Stimulated activated CD4-positive, alpha-beta T cell treated with anti-CD3 and anti-CD28 coated beads, Interleukin-15, amount 100 ng/mL, for 24 hours (primary cell): ENCODE measurements around the gene CC2D2A.

ENCODE experiments used
- DNase-seq: peaks from one replicate; pipeline ENCODE4 v3.0.0-alpha.2; 2020

Gene CC2D2A

DNA sequence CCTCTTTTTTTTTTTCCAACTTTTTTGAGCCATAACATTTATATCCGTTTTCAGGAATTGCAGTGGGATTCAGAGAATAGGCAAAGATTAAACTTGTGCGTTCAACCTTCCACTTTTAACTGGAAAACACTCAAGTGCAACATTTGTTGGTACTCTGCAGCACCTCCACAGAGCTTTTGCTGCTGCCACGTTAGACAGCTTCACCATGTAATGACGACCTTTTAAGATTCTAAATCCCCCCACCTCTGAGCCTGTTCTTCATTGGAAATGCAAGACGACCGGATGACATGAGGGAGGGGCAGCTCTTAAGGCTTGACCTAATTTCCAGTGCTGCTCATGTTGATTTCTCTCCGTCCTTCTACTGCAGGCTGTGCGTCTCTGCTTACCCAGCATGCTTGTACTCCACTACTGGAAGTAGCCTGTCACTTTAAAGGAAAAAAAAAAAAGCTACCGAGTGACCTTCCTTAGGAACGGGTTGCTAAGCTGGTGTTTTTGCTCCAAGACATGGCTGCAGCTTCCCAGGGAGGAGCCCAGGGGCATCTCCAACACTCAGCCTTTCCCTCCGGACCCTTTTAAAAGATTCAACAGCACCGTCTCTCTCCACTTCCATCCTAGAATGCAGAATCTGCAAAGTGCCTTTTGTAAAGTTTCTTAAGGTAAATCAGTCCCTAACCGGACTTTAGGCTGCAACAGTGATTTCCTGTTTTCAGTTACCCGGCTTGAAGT lies at the start of gene CC2D2A:
Gene CC2D2A (plus strand): TSS at position 481 of the 726 bp plus-strand sequence. CDS start 6,051 bp downstream, outside the sequence.
- DNase-seq, result no peak

DNA sequence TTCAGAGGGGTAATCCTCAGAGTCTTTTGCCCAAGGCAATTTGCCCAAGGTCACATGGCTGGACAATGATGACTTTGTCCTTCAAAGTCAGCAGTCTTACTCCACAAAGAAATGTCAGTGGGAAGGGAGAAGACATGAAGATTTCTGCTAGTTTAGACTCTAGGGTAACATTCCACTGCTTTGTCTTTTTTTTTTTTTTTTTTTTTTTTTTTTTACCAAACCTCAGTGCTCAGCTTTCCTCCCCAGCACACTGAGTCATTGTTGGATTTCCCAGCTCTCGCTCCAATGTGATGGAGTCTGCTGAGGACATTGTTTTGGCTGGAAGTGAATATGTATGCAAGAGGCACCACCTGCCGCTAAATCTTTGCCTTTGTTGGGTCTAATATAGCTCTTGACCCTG lies 49.0 kb upstream of the CC2D2A start:
- DNase-seq, result no peak

DNA sequence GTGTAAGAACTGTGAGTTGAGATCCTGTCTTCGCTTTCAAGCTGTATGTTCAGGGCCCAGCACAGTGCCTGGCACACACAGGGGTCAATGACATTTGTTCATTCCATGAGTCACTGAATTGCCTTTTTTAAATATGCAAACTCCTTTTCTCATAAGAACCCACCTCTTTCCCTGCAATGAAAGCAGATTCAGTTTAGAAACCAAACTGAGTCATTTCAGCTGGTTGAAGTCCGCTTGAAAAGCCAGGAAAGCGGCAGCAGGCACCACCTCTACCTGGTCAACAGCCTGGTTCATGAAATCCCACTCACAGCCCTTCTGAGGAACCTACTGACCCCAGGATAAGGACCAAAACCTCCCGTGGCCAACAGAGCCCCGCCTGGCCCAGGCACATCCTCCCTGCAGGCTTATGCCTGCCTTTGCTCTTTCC lies 46.4 kb upstream of the CC2D2A start:
- DNase-seq, result peak; percentile 34

GRCh38 chr4:15425520-15425919 lies 44.2 kb upstream of the CC2D2A start:
- no peak for DNase-seq

DNA sequence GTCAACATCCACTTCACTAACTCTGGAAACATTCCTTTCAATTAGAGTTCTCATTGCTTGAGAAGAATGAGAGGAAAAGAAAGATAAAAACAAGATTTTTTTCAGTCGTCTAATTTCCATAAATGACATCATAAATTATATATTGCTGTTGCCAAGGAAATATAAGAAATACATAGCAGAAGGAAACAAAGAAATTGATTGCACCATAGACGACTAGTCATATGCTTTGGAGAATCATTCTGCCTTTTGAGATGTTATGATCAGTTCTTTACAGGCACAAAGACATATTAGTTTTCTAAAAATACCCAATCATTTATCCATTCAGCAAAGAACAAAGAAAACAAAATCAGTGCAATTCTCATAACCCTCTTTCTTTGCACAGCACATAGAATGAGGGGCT lies 42.5 kb upstream of the CC2D2A start:
- no peak for DNase-seq

- DNase-seq, result no peak
Observed at GRCh38 chr4:15427701-15428100, 42.0 kb upstream of the CC2D2A start, which contains the start of gene C1QTNF7. Gene C1QTNF7 (plus strand): TSS chr4:15428033. CDS start chr4:15435744, 7,711 bp downstream.

- DNase-seq, result no peak
Observed at GRCh38 chr4:15428611-15429010, 41.1 kb upstream of the CC2D2A start.

GRCh38 chr4:15434091-15434490 lies 35.6 kb upstream of the CC2D2A start:
- DNase-seq, result no peak

DNA sequence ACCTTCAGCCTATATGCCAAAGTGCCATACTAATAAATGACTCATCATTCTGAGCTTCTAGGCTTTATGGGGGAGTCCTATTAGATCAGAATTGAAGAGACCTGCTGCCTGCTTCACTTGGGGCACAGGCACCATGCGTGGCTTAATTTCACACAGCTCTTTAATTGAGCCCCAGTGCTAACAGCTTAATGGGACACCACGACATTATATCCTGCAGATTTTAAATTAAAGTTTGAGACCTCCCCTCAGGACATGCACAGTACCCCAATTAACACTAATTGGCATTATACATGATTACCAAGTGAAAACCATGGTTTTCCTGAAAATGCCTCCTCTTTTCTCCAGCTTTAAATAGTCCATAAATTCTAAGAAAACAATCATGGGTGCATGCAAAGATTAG lies 35.0 kb upstream of the CC2D2A start:
- DNase-seq, result no peak

GRCh38 chr4:15436513-15436912 lies 33.2 kb upstream of the CC2D2A start:
- no peak for DNase-seq

DNA sequence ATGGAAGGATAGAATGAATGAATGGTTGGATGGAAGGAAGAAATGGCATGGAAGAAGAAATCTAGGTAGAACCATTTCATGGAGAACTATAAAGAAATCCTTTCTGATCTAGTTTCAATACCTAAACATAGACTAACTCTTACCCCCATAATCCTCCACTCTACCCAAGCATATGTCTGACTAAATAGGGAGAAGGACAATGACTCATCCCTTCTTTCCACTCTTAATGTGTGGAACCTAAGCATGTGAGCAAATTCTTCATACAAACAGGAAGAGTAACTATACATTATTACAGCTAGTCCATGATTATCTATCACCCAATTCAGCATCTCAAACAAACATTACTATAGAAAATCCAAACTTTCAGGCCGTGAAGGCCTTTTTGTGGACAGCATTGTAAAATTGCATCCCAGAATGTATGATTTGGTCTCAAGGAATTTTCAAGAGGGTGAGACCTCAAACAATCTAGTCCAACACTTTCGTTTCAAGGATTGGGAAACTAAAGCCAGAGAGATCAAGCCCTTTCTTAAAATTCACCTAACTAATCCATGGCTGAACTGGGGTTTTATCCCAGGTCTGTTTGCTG lies 30.6 kb upstream of the CC2D2A start:
- no peak for DNase-seq

DNA sequence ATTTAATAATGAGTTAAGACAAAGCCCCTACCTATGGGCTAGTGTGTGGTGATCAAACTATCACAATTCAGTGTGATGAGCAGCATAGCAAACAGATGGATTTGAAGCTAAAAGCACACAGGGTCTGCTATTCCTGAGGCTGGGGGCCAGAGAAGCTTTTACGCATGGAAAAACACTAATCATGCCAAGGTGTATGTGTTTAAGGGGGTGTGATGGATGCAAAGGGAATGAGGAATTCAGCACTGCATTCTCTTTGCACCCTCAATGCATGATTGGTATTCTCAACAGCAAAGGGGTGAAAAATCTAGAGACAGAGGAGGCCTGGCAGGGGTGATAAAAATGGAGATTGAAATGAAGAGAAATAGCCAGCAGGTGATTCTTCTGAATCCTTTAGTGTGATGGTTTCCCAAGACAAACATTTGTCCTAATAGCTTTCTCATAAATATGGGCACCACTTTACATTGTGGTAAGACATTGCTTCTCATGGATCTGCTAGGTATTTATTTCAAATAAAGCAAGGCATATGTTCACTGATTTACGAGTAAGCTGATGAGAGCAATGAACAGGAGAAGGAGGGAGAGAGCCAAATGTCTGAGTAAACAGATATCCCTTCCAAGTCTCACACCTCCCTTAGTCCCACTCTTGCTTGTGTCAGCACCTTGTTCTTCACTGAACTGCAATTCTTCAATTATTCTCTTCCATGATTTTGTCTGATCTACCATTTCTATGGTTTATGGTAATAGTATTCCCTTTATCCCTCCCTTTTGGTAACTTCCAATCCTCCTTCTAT lies 26.1 kb upstream of the CC2D2A start:
- no peak for DNase-seq

GRCh38 chr4:15444276-15444675 lies 25.4 kb upstream of the CC2D2A start:
- no peak for DNase-seq

DNA sequence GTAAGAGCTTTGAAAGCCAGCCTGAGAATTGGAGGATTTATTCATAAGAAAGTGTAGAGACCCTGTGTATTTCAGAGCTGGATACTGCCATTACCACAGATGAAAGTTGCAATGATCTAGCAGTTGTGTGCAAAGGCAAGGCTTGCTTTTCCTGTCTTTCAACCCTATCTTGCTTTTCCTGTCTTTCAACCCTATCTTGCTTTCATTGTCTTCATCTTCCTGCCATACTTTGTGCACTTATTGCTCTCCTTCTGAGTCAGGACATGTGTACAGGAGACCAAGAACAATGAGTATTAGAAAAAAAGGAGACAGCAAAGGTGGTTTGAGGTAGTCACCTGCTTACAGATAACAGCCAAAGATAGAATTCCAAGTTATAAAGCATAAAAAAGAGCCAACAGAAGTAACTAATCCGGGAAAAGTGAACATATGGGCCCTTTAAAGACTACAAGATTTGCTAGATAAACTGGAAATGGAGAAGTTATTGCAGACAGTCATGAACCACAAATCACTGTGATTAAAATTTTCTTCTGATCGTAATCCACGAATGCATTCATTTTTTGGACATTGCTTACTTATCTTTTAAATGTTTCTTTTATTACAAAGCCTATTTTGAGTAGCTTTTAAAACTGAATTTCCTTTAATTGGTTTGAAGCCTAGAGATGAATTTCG lies 24.7 kb upstream of the CC2D2A start:
- DNase-seq, result no peak

GRCh38 chr4:15451181-15451865 lies 18.4 kb upstream of the CC2D2A start:
- DNase-seq, result no peak

DNA sequence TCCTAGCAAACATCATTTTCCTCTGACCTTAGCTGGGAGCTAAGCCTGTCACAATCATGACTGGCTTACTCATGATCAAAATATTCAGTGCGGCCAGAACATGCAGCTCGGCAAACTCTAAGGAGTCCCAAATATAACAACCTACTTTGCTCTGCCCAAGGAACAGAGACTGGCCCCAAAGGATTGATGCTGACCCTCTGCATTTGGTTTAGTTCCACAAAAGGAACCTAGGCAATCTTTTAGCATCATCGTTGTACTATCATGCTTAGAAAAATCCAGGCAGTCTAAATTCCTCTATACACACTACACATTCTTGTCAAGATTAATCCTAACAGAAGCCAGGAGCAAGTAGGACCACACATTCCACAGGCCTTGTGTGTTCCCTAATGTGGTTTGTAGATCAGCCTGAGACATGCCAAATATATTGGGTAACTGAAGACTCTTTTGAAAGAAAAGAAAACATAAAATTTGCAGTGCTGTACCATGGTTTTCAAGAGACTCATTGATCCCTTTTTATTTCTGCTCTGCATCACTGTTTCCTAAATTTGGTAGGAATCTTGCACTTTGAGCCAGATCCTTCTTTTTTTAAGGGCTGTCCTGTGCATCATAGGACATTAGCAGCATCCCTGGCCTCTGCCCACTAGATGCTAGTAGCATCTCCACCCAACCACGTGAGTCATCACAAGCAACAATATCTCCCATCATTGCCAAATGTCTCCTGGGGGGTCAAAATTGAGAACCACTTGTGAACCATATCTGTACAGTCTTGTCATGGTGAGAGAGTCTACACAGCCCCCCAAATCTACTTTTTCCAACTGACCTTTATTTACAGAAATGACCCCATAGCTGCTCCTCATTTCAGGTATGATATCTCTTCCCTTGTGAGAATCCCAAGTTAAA lies 17.6 kb upstream of the CC2D2A start:
- no peak for DNase-seq

- DNase-seq, result no peak
Observed at GRCh38 chr4:15455290-15455689, 14.4 kb upstream of the CC2D2A start.

DNA sequence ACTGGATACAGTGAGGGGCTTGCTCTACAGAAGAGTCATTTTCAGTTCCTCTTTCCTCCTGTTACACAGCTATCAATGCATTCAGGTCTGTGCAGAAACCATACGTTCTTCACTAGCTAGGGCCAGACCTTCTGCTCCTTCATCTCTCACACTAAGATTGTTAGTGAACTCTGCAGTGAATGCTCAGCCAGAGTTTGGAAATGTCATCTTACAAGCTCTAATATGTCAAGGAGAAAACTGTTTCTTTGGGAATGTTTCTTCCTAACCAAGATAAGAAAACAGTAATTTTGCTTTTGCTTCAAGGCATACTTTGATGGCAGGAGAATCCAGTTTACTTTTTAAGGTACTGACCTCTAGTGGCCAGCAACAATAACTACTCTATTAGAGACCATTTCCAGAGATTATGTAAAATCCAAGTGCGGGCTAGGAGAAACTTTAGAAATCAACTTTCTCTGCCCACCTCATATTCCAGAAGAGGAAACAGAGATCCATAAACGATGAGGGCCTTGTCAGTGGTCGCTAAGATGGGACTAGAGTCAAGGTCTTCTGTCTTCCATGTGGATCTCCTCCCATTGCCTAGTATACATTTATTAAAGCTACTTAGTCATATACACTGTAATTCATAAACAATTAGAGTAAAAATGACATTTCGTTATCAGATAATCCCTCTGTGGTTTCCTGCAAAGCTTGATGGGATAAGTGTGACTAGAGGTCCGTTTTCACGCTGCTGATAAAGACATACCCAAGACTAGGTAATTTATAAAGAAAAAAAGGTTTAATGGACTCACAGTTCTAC lies 12.1 kb upstream of the CC2D2A start:
- DNase-seq, result no peak

DNA sequence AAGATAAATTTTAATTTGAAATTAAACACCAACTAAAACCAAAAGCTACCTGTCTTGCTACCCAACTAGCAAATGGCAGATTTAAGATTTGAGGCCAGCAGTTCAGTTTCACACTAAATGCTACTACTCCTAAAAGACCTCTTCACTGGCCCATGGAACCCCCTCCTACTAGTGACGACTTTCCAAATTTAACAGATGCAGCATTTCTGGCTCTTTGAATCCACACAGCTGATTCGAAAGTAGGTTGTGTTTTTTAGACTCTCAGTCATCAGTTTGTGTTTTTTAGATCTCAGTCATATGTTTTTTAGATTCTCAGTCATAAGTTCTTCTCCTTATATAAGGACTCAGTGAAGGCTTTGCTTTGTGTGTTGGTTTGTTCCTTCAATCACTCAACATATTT lies 11.1 kb upstream of the CC2D2A start:
- DNase-seq, result no peak

- no peak for DNase-seq
Observed at GRCh38 chr4:15459706-15460105, 10.0 kb upstream of the CC2D2A start.

DNA sequence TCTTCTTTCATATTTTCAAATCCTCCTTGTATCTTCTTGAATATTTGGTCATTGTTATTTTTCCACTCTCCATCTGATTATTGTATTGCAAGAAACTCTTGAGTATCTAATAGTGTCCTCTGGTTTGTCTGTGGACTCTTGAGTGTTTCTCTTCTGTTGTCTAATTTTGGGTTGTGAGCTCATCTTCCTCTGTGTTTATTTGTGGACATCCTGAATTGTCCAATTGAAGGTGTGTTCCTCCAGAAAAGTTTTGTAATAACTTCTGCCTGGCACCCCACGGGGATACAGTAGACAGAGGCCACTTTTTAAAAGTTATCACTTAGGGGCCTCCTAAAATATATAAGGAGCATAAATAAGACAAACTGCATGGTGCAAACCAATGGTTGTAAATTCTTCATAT lies 3.1 kb upstream of the CC2D2A start:
- no peak for DNase-seq
